ENCODE data around the gene NCKAP5. TPM values are rescaled to one million over a fixed set of nuclear protein-coding genes. Genes with fewer than 3 reads are reported as not detected.

The NCKAP5 gene
- total RNA-seq, 2 donors from 2014 or later, result 0.78 to 2.6 TPM

DNA sequence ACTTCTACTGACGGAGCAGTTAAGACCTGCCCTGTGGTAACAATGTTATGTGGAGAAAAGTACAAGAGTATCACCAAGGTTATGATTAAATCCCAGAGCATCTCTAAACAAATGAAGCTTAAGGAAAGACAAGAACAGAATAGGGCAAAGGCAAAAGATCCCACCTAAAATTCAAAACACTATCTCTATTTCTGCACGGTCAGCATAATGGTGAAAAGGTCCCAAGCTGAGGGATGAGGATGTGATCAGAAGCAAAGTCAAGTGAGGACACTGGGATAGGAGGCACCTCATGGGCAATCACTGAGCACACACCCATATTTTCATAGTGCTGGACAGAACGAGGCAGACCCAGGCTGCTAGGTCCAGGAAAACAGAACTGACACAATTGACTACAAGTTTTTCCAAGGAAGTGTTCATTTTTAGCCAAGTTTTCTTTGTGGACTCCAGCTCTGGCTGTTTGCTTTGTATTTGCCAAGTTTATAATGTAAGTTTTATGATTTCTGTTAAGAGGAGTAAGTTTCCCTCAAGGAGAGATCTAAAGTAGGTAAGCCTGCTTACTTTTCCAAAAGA is 77.8 kb downstream of the NCKAP5 start:
- ATAC-seq, result no peak

DNA sequence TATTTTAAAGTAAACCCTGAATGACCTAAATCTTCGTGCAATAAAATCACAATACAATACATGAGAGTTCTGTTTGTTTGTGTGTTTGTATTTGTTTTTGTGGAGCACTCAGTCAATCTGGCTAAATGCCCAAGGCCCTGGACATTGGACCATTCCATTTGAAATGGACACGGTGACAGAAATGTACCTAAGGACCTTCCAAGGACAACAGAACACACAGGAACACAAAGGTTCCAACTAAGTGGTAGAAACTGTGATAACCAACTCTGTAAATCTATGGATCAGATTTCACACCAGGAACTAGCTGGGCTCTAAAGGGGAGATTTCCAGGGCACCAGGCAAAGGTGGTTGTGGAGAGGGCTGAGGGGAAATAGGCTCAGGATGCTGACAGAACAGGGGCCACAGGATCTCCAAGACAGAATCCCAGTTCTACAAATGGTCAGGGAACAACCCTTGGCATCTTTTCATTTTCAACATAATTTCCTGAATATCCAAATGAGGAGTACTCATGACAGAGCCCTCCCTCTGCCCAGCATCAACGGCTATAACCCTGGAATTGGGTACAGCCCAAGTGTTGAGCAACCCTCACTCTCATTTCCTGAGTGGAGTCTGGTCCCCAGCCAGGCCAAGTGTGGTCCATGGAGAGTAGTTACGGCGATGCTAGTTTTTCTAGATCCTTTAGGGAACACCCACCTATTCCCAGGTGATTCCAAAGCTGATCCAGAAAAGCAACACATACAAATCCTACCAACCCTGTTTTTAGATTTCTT is 78.4 kb downstream of the NCKAP5 start:
- intact Hi-C loops (cut with DNase I), result no loop called here
- Histone ChIP-seq H3K4me1 (peaks cover 6% of the 10 kb centered on the region), H3K36me3 (replicated peaks in 1 of 2; ENCODE audit: insufficient read depth in 1 of 2, low read depth in 2 of 2) (no peaks in the 10 kb centered on the region), H3K27ac (peak overlapping the region in 3 of 4 donors; percentile 21 to 39 (median 33)), H3K27me3 (no peaks in the 10 kb centered on the region), H3K4me3 (no peak overlapping the region), H3K9me3 (no peaks in the 10 kb centered on the region)
- ATAC-seq (peak; percentile 81), DNase-seq (peak; percentile 28 to 63 (median 52))
- WGBS, 2 donors, result 45 to 49% methylated on average over 5 of the region's 5 CpGs
- TF ChIP-seq CTCF (IDR thresholded peaks at IDR 0.05), result no peak
- no peak for TF ChIP-seq POLR2A (IDR thresholded peaks at IDR 0.05)

More for the DNA sequence above, 77.8 kb downstream of the NCKAP5 start:
- TF ChIP-seq CTCF (IDR thresholded peaks at IDR 0.05) (no peak), POLR2A (IDR thresholded peaks at IDR 0.05) (no peak)
- WGBS, 2 donors, result 68 to 76% methylated on average over 3 of the region's 3 CpGs
- intact Hi-C loops (cut with DNase I), result no loop called here
- Histone ChIP-seq H3K4me3 (no peak overlapping the region), H3K9me3 (no peaks in the 10 kb centered on the region), H3K36me3 (replicated peaks in 1 of 2; ENCODE audit: insufficient read depth in 1 of 2, low read depth in 2 of 2) (no peaks in the 10 kb centered on the region), H3K4me1 (peaks cover 10% of the 10 kb centered on the region), H3K27ac (peak overlapping the region in 2 of 4 donors; percentile 33 to 39), H3K27me3 (no peaks in the 10 kb centered on the region)
- no peak for DNase-seq

DNA sequence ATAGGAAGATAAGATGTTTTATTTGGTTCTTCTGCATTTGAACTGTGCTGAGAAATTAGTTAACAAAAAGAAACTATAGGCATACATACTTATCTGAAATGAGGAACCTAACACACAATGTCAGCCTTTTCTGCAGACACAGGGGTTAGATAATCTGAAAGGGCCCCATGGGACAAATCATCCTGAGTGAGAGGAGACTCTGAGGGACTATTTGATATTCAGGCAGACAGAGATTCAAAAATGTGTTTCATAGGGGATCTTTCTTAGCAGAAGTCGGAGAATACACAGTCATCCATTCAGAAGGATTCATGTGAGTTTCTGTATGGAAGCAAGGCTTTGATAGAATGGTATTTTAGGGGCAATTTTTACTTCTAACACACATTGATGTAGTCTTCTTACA is 79.1 kb downstream of the NCKAP5 start:
- Histone ChIP-seq H3K9me3 (no peaks in the 10 kb centered on the region), H3K4me3 (no peak overlapping the region), H3K36me3 (replicated peaks in 1 of 2; ENCODE audit: insufficient read depth in 1 of 2, low read depth in 2 of 2) (no peaks in the 10 kb centered on the region), H3K27me3 (no peaks in the 10 kb centered on the region), H3K27ac (peak overlapping the region in 2 of 4 donors; percentile 21 to 33), H3K4me1 (peaks cover 6% of the 10 kb centered on the region)
- ATAC-seq, result no peak
- WGBS, 2 donors, result 88 to 95% methylated on average over 1 of the region's 1 CpG
- no peak for TF ChIP-seq CTCF (IDR thresholded peaks at IDR 0.05)
- no peak for TF ChIP-seq POLR2A (IDR thresholded peaks at IDR 0.05)
- intact Hi-C loops (cut with DNase I), result no loop called here
- no peak for DNase-seq

GRCh38 chr2:133486771-133487191 is 81.5 kb downstream of the NCKAP5 start:
- no peaks in the 10 kb centered on the region for H3K9me3 ChIP-seq
- DNase-seq (no peak), ATAC-seq (no peak)
- peaks cover 6% of the 10 kb centered on the region for H3K4me1 ChIP-seq
- H3K27ac ChIP-seq, result peak overlapping the region in 2 of 4 donors; percentile 4 to 43
- no peaks in the 10 kb centered on the region for H3K36me3 ChIP-seq (replicated peaks in 1 of 2; ENCODE audit: insufficient read depth in 1 of 2, low read depth in 2 of 2)
- no peak overlapping the region for H3K4me3 ChIP-seq
- TF ChIP-seq POLR2A (IDR thresholded peaks at IDR 0.05) (no peak), CTCF (IDR thresholded peaks at IDR 0.05) (no peak)
- intact Hi-C loops (cut with DNase I), result no loop called here
- no peaks in the 10 kb centered on the region for H3K27me3 ChIP-seq
- 31 to 34% methylated on average over 5 of the region's 5 CpGs for WGBS, 2 donors
